ENCODE results near the gene RPP21. TPM values are rescaled to one million over a fixed set of nuclear protein-coding genes. Genes with fewer than 3 reads are reported as not detected.
A peak's percentile ranks its signal among the peaks of the same experiment; 100 is the strongest.

Gene RPP21
- total RNA-seq, 1 experiment from 2014 or later: 64.0 TPM

GRCh38 chr6:30321692-30322388 lies 23.1 kb upstream of the RPP21 start:
- no CpG with 5 or more reads among the region's 6 CpGs for WGBS (ENCODE audit: extremely low coverage, insufficient read length, low lambda C conversion rate)
- H3K4me2 ChIP-seq (ENCODE audit: insufficient read depth, insufficient read length, low read length): peak overlapping the region; percentile 47

More at GRCh38 chr6:30321692-30322388, 23.1 kb upstream of the RPP21 start:
- H2BK5ac ChIP-seq (ENCODE audit: insufficient read length, low read length): no peak overlapping the region
- no peaks in the 10 kb centered on the region for H3K9me3 ChIP-seq (ENCODE audit: control insufficient read depth, low read depth, low read length)
- H2BK12ac ChIP-seq (ENCODE audit: insufficient read length, low read depth, low read length): peak overlapping the region; percentile 93
- no peak overlapping the region for H3K14ac ChIP-seq (ENCODE audit: insufficient read depth, low read length)
- no peak for TF ChIP-seq CTCF (conservative IDR thresholded peaks at IDR 0.05)
- H2BK120ac ChIP-seq (ENCODE audit: low read depth, low read length, poor library complexity, severe bottlenecking): peak overlapping the region; percentile 14
- no peak overlapping the region for H2AFZ ChIP-seq (ENCODE audit: low read length)
- no peak overlapping the region for H3K56ac ChIP-seq (ENCODE audit: insufficient read length, low read depth, low read length)
- peaks cover 5% of the 10 kb centered on the region for H3K79me1 ChIP-seq (ENCODE audit: insufficient read depth, low read depth, low read length, poor library complexity, severe bottlenecking)
- peaks cover 69 to 78% of the 10 kb centered on the region in 2 experiments for H3K4me1 Mint-ChIP-seq
- H3K9me3 Mint-ChIP-seq: no peaks in the 10 kb centered on the region
- peak overlapping the region; percentile 62 for H3K18ac ChIP-seq (ENCODE audit: insufficient read length, low read depth, low read length)
- H3K9ac ChIP-seq (ENCODE audit: extremely low read depth, insufficient read length, low read length): no peak overlapping the region
- no peak overlapping the region for H4K91ac ChIP-seq (ENCODE audit: insufficient read length, low read depth, low read length)
- no peak overlapping the region for H3T11ph ChIP-seq (ENCODE audit: low read length)
- peaks cover 14% of the 10 kb centered on the region for H3K23me2 ChIP-seq (ENCODE audit: insufficient read length, low read depth, low read length, poor library complexity, severe bottlenecking)
- H3K23ac ChIP-seq (ENCODE audit: insufficient read length, low read depth, low read length): no peak overlapping the region
- peak overlapping the region; percentile 51 to 71 for H3K4me3 Mint-ChIP-seq
- no peak overlapping the region for H4K8ac ChIP-seq (replicated peaks; ENCODE audit: insufficient read length, low read depth, low read length)
- no peak overlapping the region for H3K4ac ChIP-seq (ENCODE audit: low read depth, low read length)
- H3K27ac ChIP-seq (ENCODE audit: insufficient read length, low read depth, low read length): peak overlapping the region; percentile 42
- no peak for DNase-seq
- peaks cover 10 to 15% (median 11%) of the 10 kb centered on the region in 3 experiments; a peak in 4 of 7 replicates for H3K36me3 Mint-ChIP-seq (ENCODE audit: insufficient read depth in 1 of 3, low read depth in 3 of 3)
- no peaks in the 10 kb centered on the region for H4K20me1 ChIP-seq (ENCODE audit: control insufficient read depth, insufficient read depth, insufficient read length)
- no peak overlapping the region for H2BK15ac ChIP-seq (ENCODE audit: low read depth, low read length)
- H3K79me2 ChIP-seq (ENCODE audit: insufficient read depth, low read length): peaks cover 52% of the 10 kb centered on the region; the same call in 1 of the 2 replicates
- H4K5ac ChIP-seq (ENCODE audit: insufficient read length, low read depth, low read length): peak overlapping the region; percentile 96
- H3K4me1 ChIP-seq (ENCODE audit: insufficient read depth, low read length): peaks cover 13% of the 10 kb centered on the region; the same call in 1 of the 2 replicates
- peak overlapping the region; percentile 94 to 97 (median 97) for H3K27ac Mint-ChIP-seq
- no peaks in the 10 kb centered on the region for H3K27me3 Mint-ChIP-seq (ENCODE audit: low read depth)
- H3K27me3 ChIP-seq (ENCODE audit: insufficient read depth, low read length): no peaks in the 10 kb centered on the region
- no peak overlapping the region for H2BK20ac ChIP-seq (ENCODE audit: low read depth, low read length, poor library complexity, severe bottlenecking)
- no peak overlapping the region for H2AK5ac ChIP-seq (ENCODE audit: insufficient read length, low read length)
